Endothelial cell of umbilical vein (primary cell): ENCODE data around the gene NEDD9.

ENCODE experiments used
- EZH2 ChIP-seq: IDR thresholded peaks from 2 replicates; pipeline ENCODE4 v1.6.1; 2012; ENCODE audit warnings: borderline replicate concordance, low read depth, mild to moderate bottlenecking, moderate library complexity, low read length, inconsistent platforms; ENCODE audit not compliant: severe bottlenecking
- GATA2 ChIP-seq: IDR thresholded peaks from 2 replicates; pipeline ENCODE4 v1.7.0; 2011; ENCODE audit warnings: low read depth, mild to moderate bottlenecking, moderate library complexity, mixed read lengths, low read length; ENCODE audit not compliant: insufficient read length, insufficient read depth
- JUN ChIP-seq: IDR thresholded peaks from 2 replicates; pipeline ENCODE4 v1.6.1; 2011; ENCODE audit warnings: borderline replicate concordance, low read depth; ENCODE audit not compliant: insufficient read length, insufficient read depth
- POLR2A ChIP-seq: IDR thresholded peaks from 2 replicates; pipeline ENCODE4 v1.6.1; 2012; ENCODE audit warnings: low read depth, mild to moderate bottlenecking, control low read depth, low read length
- POLR2AphosphoS5 ChIP-seq: IDR thresholded peaks from 2 replicates; pipeline ENCODE4 v1.6.1; 2012; ENCODE audit warnings: low read depth, mild to moderate bottlenecking, control low read depth, low read length, moderate library complexity; ENCODE audit not compliant: insufficient read depth
- TF ChIP-seq, protein P1 (sequence below), 2 donors: IDR thresholded peaks; 1 replicate in 1 of 2; 2 replicates in 1 of 2; pipeline ENCODE4 v1.5.1; 2011; ENCODE audit warnings: low read length in 2 of 2, mild to moderate bottlenecking in 2 of 2, moderate library complexity in 2 of 2, control low read depth in 1 of 2, inconsistent platforms in 1 of 2, low read depth in 1 of 2; ENCODE audit not compliant: insufficient read depth in 1 of 2; ENCODE audit errors: extremely low read depth in 1 of 2

- TF ChIP-seq POLR2A (no peak), JUN (no peak), EZH2 (no peak), GATA2 (no peak), POLR2AphosphoS5 (no peak)
- TF ChIP-seq, protein P1, sequence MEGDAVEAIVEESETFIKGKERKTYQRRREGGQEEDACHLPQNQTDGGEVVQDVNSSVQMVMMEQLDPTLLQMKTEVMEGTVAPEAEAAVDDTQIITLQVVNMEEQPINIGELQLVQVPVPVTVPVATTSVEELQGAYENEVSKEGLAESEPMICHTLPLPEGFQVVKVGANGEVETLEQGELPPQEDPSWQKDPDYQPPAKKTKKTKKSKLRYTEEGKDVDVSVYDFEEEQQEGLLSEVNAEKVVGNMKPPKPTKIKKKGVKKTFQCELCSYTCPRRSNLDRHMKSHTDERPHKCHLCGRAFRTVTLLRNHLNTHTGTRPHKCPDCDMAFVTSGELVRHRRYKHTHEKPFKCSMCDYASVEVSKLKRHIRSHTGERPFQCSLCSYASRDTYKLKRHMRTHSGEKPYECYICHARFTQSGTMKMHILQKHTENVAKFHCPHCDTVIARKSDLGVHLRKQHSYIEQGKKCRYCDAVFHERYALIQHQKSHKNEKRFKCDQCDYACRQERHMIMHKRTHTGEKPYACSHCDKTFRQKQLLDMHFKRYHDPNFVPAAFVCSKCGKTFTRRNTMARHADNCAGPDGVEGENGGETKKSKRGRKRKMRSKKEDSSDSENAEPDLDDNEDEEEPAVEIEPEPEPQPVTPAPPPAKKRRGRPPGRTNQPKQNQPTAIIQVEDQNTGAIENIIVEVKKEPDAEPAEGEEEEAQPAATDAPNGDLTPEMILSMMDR (IDR thresholded peaks at IDR 0.05; ENCODE audit: extremely low read depth in 1 of 2, insufficient read depth in 1 of 2, low read depth in 1 of 2, low read length in 2 of 2) = no peak
Observed at GRCh38 chr6:11245381-11246256, 13.2 kb upstream of the NEDD9 start.
